OCI-LY7 (cell line): ENCODE results near the gene PLA2G4A. TPM values are rescaled to one million over a fixed set of nuclear protein-coding genes. Genes with fewer than 3 reads are reported as not detected.

ENCODE experiments used
- BruUV-seq: library from RNA; stranded (reverse); fragments of 400-500 nt; replicated peaks from 2 replicates; lab custom pipeline; 2021; lab: Mats Ljungman, UMichigan
- CTCF ChIA-PET: fragments of 300-600 bp; sonication (Branson Sonifier 250); formaldehyde crosslinking; loops from one replicate; lab custom pipeline; 2022; ENCODE audit warnings: antibody characterized with exemption; ENCODE audit not compliant: unreplicated experiment; lab: Charles Lee
- POLR2A ChIA-PET: fragments of 300-600 bp; sonication (Branson Sonifier 250); formaldehyde crosslinking; loops from one replicate; lab custom pipeline; 2022; ENCODE audit warnings: antibody characterized with exemption; lab: Charles Lee
- DNase-seq: peaks from one replicate; pipeline ENCODE4 v3.0.0-alpha.2; 2015; ENCODE audit warnings: low spot score
- H2AFZ ChIP-seq: fragments of 200-600 bp; sonication (generic), shearing (Covaris generic); 2 replicates; pipeline ENCODE4 v1.6.1; 2014; ENCODE audit warnings: mild to moderate bottlenecking, antibody characterized with exemption, low read length, moderate library complexity
- H3K27ac ChIP-seq: fragments of 200-600 bp; sonication (generic); 2 replicates; pipeline ENCODE4 v1.5.1; 2014; ENCODE audit warnings: mixed run types, low read depth, mild to moderate bottlenecking, moderate library complexity, low read length, inconsistent platforms; ENCODE audit not compliant: poor library complexity, severe bottlenecking
- H3K36me3 ChIP-seq: fragments of 200-600 bp; sonication (generic); 2 replicates; pipeline ENCODE4 v1.6.1; 2014; ENCODE audit warnings: mild to moderate bottlenecking, antibody characterized with exemption, low read length, moderate library complexity, mixed read lengths; ENCODE audit not compliant: insufficient read depth
- H3K4me1 ChIP-seq: fragments of 200-600 bp; sonication (generic); 2 replicates; pipeline ENCODE4 v1.5.1; 2014; ENCODE audit warnings: mild to moderate bottlenecking, low read length; ENCODE audit not compliant: insufficient read depth, poor library complexity, severe bottlenecking
- H3K4me2 ChIP-seq: fragments of 200-600 bp; sonication (generic); 2 replicates; pipeline ENCODE4 v1.6.1; 2014; ENCODE audit warnings: mild to moderate bottlenecking, low read length
- H3K4me3 ChIP-seq: fragments of 200-600 bp; sonication (generic); 2 replicates; pipeline ENCODE4 v1.5.1; 2014; ENCODE audit warnings: mild to moderate bottlenecking, low read depth, low read length; ENCODE audit not compliant: poor library complexity, severe bottlenecking
- H3K79me2 ChIP-seq: fragments of 200-600 bp; sonication (generic); 2 replicates; pipeline ENCODE4 v1.6.1; 2016; ENCODE audit warnings: low read depth, mild to moderate bottlenecking, low read length, moderate library complexity, mixed read lengths; ENCODE audit not compliant: insufficient read depth
- H3K9me2 ChIP-seq: fragments of 200-600 bp; sonication (generic); 2 replicates; pipeline ENCODE4 v1.6.1; 2016; ENCODE audit warnings: mild to moderate bottlenecking, low read length, mixed read lengths; ENCODE audit not compliant: insufficient read depth
- H3K9me3 ChIP-seq: fragments of 200-600 bp; sonication (generic); 2 replicates; pipeline ENCODE4 v1.6.1; 2014; ENCODE audit warnings: mild to moderate bottlenecking, mixed run types, low read length, mixed read lengths
- H4K20me1 ChIP-seq: fragments of 200-600 bp; sonication (generic); 2 replicates; pipeline ENCODE4 v1.6.1; 2014; ENCODE audit warnings: mild to moderate bottlenecking, antibody characterized with exemption, low read length, moderate library complexity, mixed read lengths; ENCODE audit not compliant: insufficient read depth
- EZH2phosphoT487 ChIP-seq: fragments of 200-600 bp; sonication (generic); IDR thresholded peaks from 2 replicates; pipeline ENCODE4 v1.6.1; 2018; ENCODE audit warnings: low read depth, borderline replicate concordance, mild to moderate bottlenecking, mixed run types, antibody characterized with exemption, low read length, moderate library complexity, mixed read lengths
- intact Hi-C: fragments of 100-400 bp; cut with micrococcal nuclease; formaldehyde crosslinking; loops from one replicate; pipeline ENCODE4 v1.10.0; 2022; ENCODE audit not compliant: unreplicated experiment
- total RNA-seq, 2 experiments: library from RNA; depleted of rRNA in 1 of 2; stranded (reverse); fragments of >200 nt in 1 of 2; shearing (Covaris generic) in 1 of 2; gene quantifications; 2 replicates each; pipeline ENCODE4 v1.2.3, GENCODE V29; 2014 to 2022
- TF ChIP-seq, protein P1 (sequence below): fragments of 200-600 bp; sonication (generic); conservative IDR thresholded peaks from 2 replicates; pipeline ENCODE4 v1.5.1; 2014; ENCODE audit warnings: mild to moderate bottlenecking, antibody characterized with exemption, low read length, moderate library complexity, mixed read lengths

Gene PLA2G4A
- total RNA-seq, 2 experiments from 2014 or later: not detected

DNA sequence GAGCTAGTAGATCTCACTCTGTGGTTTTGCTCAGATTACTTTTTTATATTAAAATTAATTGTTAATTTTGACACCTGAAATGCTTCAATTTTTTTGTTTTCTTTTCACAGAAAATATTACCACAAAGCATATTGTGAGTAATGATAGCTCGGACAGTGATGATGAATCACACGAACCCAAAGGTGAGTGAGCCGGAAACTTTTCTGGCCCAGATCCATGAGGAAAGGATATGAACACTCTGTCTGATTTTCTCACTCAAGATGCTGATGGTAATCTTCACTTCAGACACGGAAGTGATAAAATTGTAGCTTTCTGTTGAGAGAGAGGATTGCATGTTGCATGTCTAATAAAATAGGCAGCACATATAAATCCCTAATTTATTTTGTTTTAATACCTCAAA, 121.8 kb downstream of the PLA2G4A start:
- no peaks in the 10 kb centered on the region for H3K4me1 ChIP-seq
- H3K4me2 ChIP-seq: no peak overlapping the region
- H3K27ac ChIP-seq: no peak overlapping the region
- H3K4me3 ChIP-seq: no peak overlapping the region
- no TSS peak for BruUV-seq
- H4K20me1 ChIP-seq: no peaks in the 10 kb centered on the region
- no peak overlapping the region for H2AFZ ChIP-seq
- DNase-seq: no peak
- POLR2A ChIA-PET: interaction anchor here (0.7 kb wide), 1 partner anchor 227 kb away, joined by 3 read pairs; no protein-coding TSS in a partner anchor
- CTCF ChIA-PET: no interaction called here
- TF ChIP-seq, protein P1, sequence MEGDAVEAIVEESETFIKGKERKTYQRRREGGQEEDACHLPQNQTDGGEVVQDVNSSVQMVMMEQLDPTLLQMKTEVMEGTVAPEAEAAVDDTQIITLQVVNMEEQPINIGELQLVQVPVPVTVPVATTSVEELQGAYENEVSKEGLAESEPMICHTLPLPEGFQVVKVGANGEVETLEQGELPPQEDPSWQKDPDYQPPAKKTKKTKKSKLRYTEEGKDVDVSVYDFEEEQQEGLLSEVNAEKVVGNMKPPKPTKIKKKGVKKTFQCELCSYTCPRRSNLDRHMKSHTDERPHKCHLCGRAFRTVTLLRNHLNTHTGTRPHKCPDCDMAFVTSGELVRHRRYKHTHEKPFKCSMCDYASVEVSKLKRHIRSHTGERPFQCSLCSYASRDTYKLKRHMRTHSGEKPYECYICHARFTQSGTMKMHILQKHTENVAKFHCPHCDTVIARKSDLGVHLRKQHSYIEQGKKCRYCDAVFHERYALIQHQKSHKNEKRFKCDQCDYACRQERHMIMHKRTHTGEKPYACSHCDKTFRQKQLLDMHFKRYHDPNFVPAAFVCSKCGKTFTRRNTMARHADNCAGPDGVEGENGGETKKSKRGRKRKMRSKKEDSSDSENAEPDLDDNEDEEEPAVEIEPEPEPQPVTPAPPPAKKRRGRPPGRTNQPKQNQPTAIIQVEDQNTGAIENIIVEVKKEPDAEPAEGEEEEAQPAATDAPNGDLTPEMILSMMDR: no peak
- no peak for TF ChIP-seq EZH2phosphoT487
- H3K9me3 ChIP-seq: no peaks in the 10 kb centered on the region
- no peaks in the 10 kb centered on the region for H3K9me2 ChIP-seq
- H3K79me2 ChIP-seq: no peaks in the 10 kb centered on the region
- no peaks in the 10 kb centered on the region for H3K36me3 ChIP-seq
- intact Hi-C loops: no loop called here

- ChIA-PET POLR2A (interaction anchor here (0.7 kb wide), 1 partner anchor 392 kb away, joined by 3 read pairs; no protein-coding TSS in a partner anchor), CTCF (no interaction called here)
- no TSS peak for BruUV-seq
- TF ChIP-seq, protein P1: no peak
- TF ChIP-seq EZH2phosphoT487: no peak
- DNase-seq: no peak
- H3K4me3 ChIP-seq: no peak overlapping the region
- no peaks in the 10 kb centered on the region for H3K79me2 ChIP-seq
- no peak overlapping the region for H3K4me2 ChIP-seq
- H3K27ac ChIP-seq: no peak overlapping the region
- no peaks in the 10 kb centered on the region for H3K9me2 ChIP-seq
- no peaks in the 10 kb centered on the region for H3K36me3 ChIP-seq
- no peaks in the 10 kb centered on the region for H4K20me1 ChIP-seq
- no peaks in the 10 kb centered on the region for H3K9me3 ChIP-seq
- intact Hi-C loops: no loop called here
- no peak overlapping the region for H2AFZ ChIP-seq
- no peaks in the 10 kb centered on the region for H3K4me1 ChIP-seq
These were observed 125.1 kb downstream of the PLA2G4A start for GRCh38 chr1:186953876-186954275.

DNA sequence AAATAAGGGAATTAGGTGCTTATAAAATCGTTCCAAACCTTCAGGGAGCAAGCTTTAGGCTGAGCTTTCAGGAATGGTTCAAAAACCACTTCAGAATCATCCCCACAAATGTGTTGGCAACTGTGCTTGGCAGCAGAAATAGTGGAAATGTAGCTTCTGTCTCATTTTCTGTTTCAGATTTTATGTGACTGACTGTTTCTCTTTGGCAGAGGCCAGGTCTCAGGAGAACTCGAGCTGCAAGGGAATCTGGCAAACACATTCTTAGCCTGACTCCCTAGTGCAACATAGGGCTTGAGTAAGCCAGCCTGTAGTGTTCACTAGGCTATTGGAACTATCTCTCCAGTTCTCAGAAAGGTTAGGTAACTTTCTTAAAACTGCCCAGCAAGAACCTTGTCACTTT, 128.6 kb downstream of the PLA2G4A start:
- H3K4me2 ChIP-seq: no peak overlapping the region
- TF ChIP-seq, protein P1: no peak
- no peak for TF ChIP-seq EZH2phosphoT487
- H3K9me2 ChIP-seq: no peaks in the 10 kb centered on the region
- no peaks in the 10 kb centered on the region for H3K79me2 ChIP-seq
- no peak for DNase-seq
- no peaks in the 10 kb centered on the region for H4K20me1 ChIP-seq
- no peaks in the 10 kb centered on the region for H3K36me3 ChIP-seq
- H3K4me3 ChIP-seq: no peak overlapping the region
- intact Hi-C loops: no loop called here
- no TSS peak for BruUV-seq
- no peaks in the 10 kb centered on the region for H3K9me3 ChIP-seq
- CTCF ChIA-PET: no interaction called here
- H2AFZ ChIP-seq: no peak overlapping the region
- H3K27ac ChIP-seq: no peak overlapping the region
- no peaks in the 10 kb centered on the region for H3K4me1 ChIP-seq
- POLR2A ChIA-PET: interaction anchor here (0.6 kb wide), 1 partner anchor 536 kb away, joined by 5 read pairs; no protein-coding TSS in a partner anchor
